SK-N-SH (cell line): ENCODE results near the gene GARRE1. TPM values are rescaled to one million over a fixed set of nuclear protein-coding genes. Genes with fewer than 3 reads are reported as not detected.
"Not testable (repeated sequence)": the region's sequence is repeated elsewhere in the genome, so short reads cannot be mapped to it uniquely, and the experiment has no call there.

ENCODE experiments used
- CTCF ChIA-PET: fragments of 300-600, 350-600 bp; formaldehyde crosslinking; extraction: SDS; loops from one replicate; lab custom pipeline; 2021; lab: Yijun Ruan, JAX
- POLR2A ChIA-PET: fragments of 350-600 bp; sonication (Branson Sonifier 250); formaldehyde crosslinking; extraction: SDS; loops from one replicate; lab custom pipeline; 2020; ENCODE audit warnings: antibody characterized with exemption, inconsistent platforms; lab: Yijun Ruan, JAX
- DNase-seq: peaks from one replicate; pipeline ENCODE4 v3.0.0; 2012
- H2AFZ ChIP-seq: fragments of 200-600 bp; sonication (generic); 2 replicates; pipeline ENCODE4 v1.8.1; 2016; ENCODE audit warnings: antibody characterized with exemption, mild to moderate bottlenecking, low read depth
- H3F3A ChIP-seq: fragments of 200-600 bp; sonication (generic); replicated peaks from 2 replicates; pipeline ENCODE3; 2016; ENCODE audit warnings: antibody characterized with exemption, mild to moderate bottlenecking; ENCODE audit not compliant: insufficient read depth
- H3K27ac ChIP-seq, 2 experiments: fragments of 200-500 bp in 1 of 2; fragments of 200-600 bp in 1 of 2; sonication (Bioruptor generic) in 1 of 2; sonication (generic), shearing (Covaris generic) in 1 of 2; 2 replicates each; pipeline versions ENCODE4 v1.5.1 to v1.6.1; 2014 to 2016; ENCODE audit warnings: low read depth in 2 of 2, inconsistent platforms in 1 of 2, low read length in 1 of 2, mild to moderate bottlenecking in 1 of 2, mixed read lengths in 1 of 2
- H3K27me3 ChIP-seq: fragments of 200-600 bp; sonication (generic), shearing (Covaris generic); 2 replicates; pipeline ENCODE4 v1.6.1; 2016; ENCODE audit warnings: mixed run types; ENCODE audit not compliant: insufficient read depth
- H3K36me3 ChIP-seq, 2 experiments: fragments of 200-500 bp in 1 of 2; fragments of 200-600 bp in 1 of 2; sonication (Bioruptor generic) in 1 of 2; sonication (generic) in 1 of 2; replicated peaks in 1 of 2; 2 replicates each; pipeline versions ENCODE3 to v1.5.1; 2014 to 2016; ENCODE audit warnings: low read length in 1 of 2, mild to moderate bottlenecking in 1 of 2; ENCODE audit not compliant: insufficient read depth in 2 of 2, control insufficient read depth in 1 of 2
- H3K4me1 ChIP-seq, 2 experiments: fragments of 200-500 bp in 1 of 2; fragments of 200-600 bp in 1 of 2; sonication (Bioruptor generic) in 1 of 2; sonication (generic), shearing (Covaris generic) in 1 of 2; 2 replicates each; pipeline versions ENCODE4 v1.5.1 to v1.6.1; 2014 to 2016; ENCODE audit warnings: low read depth in 1 of 2, low read length in 1 of 2, mixed run types in 1 of 2; ENCODE audit not compliant: insufficient read depth in 2 of 2, control insufficient read depth in 1 of 2
- H3K4me2 ChIP-seq: fragments of 200-600 bp; sonication (generic), shearing (Covaris generic); 2 replicates; pipeline ENCODE4 v1.6.1; 2017; ENCODE audit warnings: mixed run types
- H3K4me3 ChIP-seq, 2 experiments: fragments of 200-500 bp in 1 of 2; fragments of 200-600 bp in 1 of 2; sonication (Bioruptor generic) in 1 of 2; sonication (generic), shearing (Covaris generic) in 1 of 2; 2 replicates each; pipeline versions ENCODE4 v1.5.1 to v1.8.1; 2014 to 2016; ENCODE audit warnings: low read depth in 2 of 2, inconsistent platforms in 1 of 2, low read length in 1 of 2, mild to moderate bottlenecking in 1 of 2, mixed read lengths in 1 of 2, moderate library complexity in 1 of 2
- H3K79me2 ChIP-seq: fragments of 200-600 bp; sonication (generic); 2 replicates; pipeline ENCODE4 v1.8.1; 2017; ENCODE audit warnings: mild to moderate bottlenecking; ENCODE audit not compliant: insufficient read depth
- H3K9ac ChIP-seq: fragments of 200-600 bp; sonication (generic); 2 replicates; pipeline ENCODE4 v1.6.1; 2017; ENCODE audit warnings: mixed run types
- H3K9me2 ChIP-seq: fragments of 200-600 bp; sonication (generic); 2 replicates; pipeline ENCODE4 v1.6.1; 2017; ENCODE audit warnings: mixed run types
- H3K9me3 ChIP-seq: fragments of 200-600 bp; sonication (generic); 2 replicates; pipeline ENCODE4 v1.6.1; 2017; ENCODE audit warnings: mixed run types, mild to moderate bottlenecking, moderate library complexity
- H4K20me1 ChIP-seq: fragments of 200-600 bp; sonication (generic); 2 replicates; pipeline ENCODE4 v1.6.1; 2017; ENCODE audit warnings: mild to moderate bottlenecking, mixed run types; ENCODE audit not compliant: insufficient read depth
- FOSL2 ChIP-seq: IDR thresholded peaks from 2 replicates; pipeline ENCODE4 v1.4.0; 2012; ENCODE audit warnings: low read depth, mild to moderate bottlenecking, moderate library complexity, borderline replicate concordance
- FOXJ3 ChIP-seq: sonication (generic); formaldehyde crosslinking; IDR thresholded peaks from 2 replicates; pipeline ENCODE4 v1.5.1; 2020; ENCODE audit warnings: mild to moderate bottlenecking, missing genetic modification reagents
- FOXM1 ChIP-seq: IDR thresholded peaks from 2 replicates; pipeline ENCODE4 v1.4.0; 2012; ENCODE audit warnings: low read depth, mild to moderate bottlenecking
- MEF2A ChIP-seq: IDR thresholded peaks from 2 replicates; pipeline ENCODE4 v1.4.0; 2012; ENCODE audit warnings: low read depth, borderline replicate concordance
- MXI1 ChIP-seq: IDR thresholded peaks from 2 replicates; pipeline ENCODE4 v1.6.1; 2012; ENCODE audit warnings: mild to moderate bottlenecking, low read depth, low read length, improper control_type of control experiment
- RAD21 ChIP-seq: IDR thresholded peaks from 2 replicates; pipeline ENCODE4 v1.6.1; 2012; ENCODE audit warnings: mild to moderate bottlenecking, low read length
- TAF1 ChIP-seq: IDR thresholded peaks from 2 replicates; pipeline ENCODE4 v1.6.1; 2012; ENCODE audit warnings: low read depth, mild to moderate bottlenecking, low read length, moderate library complexity, borderline replicate concordance
- TCF12 ChIP-seq: IDR thresholded peaks from 2 replicates; pipeline ENCODE4 v1.4.0; 2012
- TEAD4 ChIP-seq: IDR thresholded peaks from 2 replicates; pipeline ENCODE4 v1.4.0; 2012; ENCODE audit warnings: mild to moderate bottlenecking, borderline replicate concordance; ENCODE audit not compliant: insufficient read depth
- YY1 ChIP-seq: IDR thresholded peaks from 2 replicates; pipeline ENCODE4 v1.4.0; 2012; ENCODE audit warnings: low read depth, mild to moderate bottlenecking
- WGBS: methylation state at CpG from one replicate; pipeline ENCODE4 v1.1.6; 2017; ENCODE audit warnings: low lambda C conversion rate; 5-methylcytosine and 5-hydroxymethylcytosine counted together
- polyA plus RNA-seq, 3 experiments: library from polyadenylated mRNA; depleted of rRNA; stranded (reverse); fragments of >200 nt; gene quantifications; 2 replicates each; pipeline ENCODE4 v1.2.3, GENCODE V29; 2012
- TF ChIP-seq, protein P1 (sequence below): IDR thresholded peaks from 2 replicates; pipeline ENCODE4; 2012
- TF ChIP-seq, protein P2 (sequence below): IDR thresholded peaks from 2 replicates; pipeline ENCODE4 v1.4.0; 2012; ENCODE audit warnings: low read depth, borderline replicate concordance
- TF ChIP-seq, protein P3 (sequence below): IDR thresholded peaks from 2 replicates; pipeline ENCODE4 v1.4.0; 2012; ENCODE audit warnings: low read depth
- TF ChIP-seq, protein P4 (sequence below): IDR thresholded peaks from 2 replicates; pipeline ENCODE4 v1.6.1; 2012; ENCODE audit warnings: mild to moderate bottlenecking, low read depth, low read length, moderate library complexity
- TF ChIP-seq, protein P5 (sequence below): fragments of 150-350 bp; IDR thresholded peaks from 2 replicates; pipeline ENCODE4 v1.6.1; 2017; ENCODE audit warnings: antibody characterized with exemption, low read length, low read depth, borderline replicate concordance

The GARRE1 gene
- polyA plus RNA-seq, 1 of the 3 experiments (the other 2 are of a cell fraction), result 9.7 TPM

DNA sequence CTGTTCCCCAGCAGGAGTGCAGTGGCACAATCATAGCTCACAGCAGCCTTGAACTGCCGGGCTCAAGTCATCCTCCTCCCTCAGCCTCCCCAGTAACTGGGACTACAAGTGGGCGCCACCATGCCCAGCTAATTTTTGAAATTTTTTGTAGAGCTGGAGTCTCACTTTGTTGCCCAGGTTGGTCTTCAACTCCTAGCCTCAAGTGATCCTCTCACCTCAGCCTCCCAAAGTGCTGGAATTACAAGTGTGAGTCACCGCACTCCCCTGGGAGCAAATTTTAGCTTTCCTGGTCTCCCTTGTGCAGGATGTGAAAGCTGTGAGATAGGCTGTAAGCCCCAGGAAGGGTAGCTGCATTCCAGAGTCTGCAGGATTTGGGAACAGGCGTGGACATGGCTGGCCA is 5.4 kb upstream of the GARRE1 start:
- DNase-seq, result no peak
- Histone ChIP-seq H2AFZ (no peak overlapping the region), H3K9ac (no peak overlapping the region), H3K4me2 (no peak overlapping the region), H3K36me3 (no peaks in the 10 kb centered on the region), H3K79me2 (no peaks in the 10 kb centered on the region), H3K4me1 (peaks cover 0 to under 1% of the 10 kb centered on the region in 2 experiments; a peak in 1 of 4 replicates), H3K9me2 (no peaks in the 10 kb centered on the region), H3K27me3 (no peaks in the 10 kb centered on the region)
- no peak for TF ChIP-seq TAF1
- TF ChIP-seq, protein P1, sequence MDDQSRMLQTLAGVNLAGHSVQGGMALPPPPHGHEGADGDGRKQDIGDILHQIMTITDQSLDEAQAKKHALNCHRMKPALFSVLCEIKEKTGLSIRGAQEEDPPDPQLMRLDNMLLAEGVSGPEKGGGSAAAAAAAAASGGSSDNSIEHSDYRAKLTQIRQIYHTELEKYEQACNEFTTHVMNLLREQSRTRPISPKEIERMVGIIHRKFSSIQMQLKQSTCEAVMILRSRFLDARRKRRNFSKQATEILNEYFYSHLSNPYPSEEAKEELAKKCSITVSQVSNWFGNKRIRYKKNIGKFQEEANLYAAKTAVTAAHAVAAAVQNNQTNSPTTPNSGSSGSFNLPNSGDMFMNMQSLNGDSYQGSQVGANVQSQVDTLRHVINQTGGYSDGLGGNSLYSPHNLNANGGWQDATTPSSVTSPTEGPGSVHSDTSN, result no peak
- TF ChIP-seq, protein P2, sequence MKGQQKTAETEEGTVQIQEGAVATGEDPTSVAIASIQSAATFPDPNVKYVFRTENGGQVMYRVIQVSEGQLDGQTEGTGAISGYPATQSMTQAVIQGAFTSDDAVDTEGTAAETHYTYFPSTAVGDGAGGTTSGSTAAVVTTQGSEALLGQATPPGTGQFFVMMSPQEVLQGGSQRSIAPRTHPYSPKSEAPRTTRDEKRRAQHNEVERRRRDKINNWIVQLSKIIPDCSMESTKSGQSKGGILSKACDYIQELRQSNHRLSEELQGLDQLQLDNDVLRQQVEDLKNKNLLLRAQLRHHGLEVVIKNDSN, result no peak
- TF ChIP-seq, protein P3, sequence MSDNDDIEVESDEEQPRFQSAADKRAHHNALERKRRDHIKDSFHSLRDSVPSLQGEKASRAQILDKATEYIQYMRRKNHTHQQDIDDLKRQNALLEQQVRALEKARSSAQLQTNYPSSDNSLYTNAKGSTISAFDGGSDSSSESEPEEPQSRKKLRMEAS, result no peak
- TF ChIP-seq, protein P4, sequence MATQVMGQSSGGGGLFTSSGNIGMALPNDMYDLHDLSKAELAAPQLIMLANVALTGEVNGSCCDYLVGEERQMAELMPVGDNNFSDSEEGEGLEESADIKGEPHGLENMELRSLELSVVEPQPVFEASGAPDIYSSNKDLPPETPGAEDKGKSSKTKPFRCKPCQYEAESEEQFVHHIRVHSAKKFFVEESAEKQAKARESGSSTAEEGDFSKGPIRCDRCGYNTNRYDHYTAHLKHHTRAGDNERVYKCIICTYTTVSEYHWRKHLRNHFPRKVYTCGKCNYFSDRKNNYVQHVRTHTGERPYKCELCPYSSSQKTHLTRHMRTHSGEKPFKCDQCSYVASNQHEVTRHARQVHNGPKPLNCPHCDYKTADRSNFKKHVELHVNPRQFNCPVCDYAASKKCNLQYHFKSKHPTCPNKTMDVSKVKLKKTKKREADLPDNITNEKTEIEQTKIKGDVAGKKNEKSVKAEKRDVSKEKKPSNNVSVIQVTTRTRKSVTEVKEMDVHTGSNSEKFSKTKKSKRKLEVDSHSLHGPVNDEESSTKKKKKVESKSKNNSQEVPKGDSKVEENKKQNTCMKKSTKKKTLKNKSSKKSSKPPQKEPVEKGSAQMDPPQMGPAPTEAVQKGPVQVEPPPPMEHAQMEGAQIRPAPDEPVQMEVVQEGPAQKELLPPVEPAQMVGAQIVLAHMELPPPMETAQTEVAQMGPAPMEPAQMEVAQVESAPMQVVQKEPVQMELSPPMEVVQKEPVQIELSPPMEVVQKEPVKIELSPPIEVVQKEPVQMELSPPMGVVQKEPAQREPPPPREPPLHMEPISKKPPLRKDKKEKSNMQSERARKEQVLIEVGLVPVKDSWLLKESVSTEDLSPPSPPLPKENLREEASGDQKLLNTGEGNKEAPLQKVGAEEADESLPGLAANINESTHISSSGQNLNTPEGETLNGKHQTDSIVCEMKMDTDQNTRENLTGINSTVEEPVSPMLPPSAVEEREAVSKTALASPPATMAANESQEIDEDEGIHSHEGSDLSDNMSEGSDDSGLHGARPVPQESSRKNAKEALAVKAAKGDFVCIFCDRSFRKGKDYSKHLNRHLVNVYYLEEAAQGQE, result no peak
- TF ChIP-seq FOSL2, result no peak
- TF ChIP-seq MXI1, result no peak
- TF ChIP-seq MEF2A, result no peak
- TF ChIP-seq, protein P5, sequence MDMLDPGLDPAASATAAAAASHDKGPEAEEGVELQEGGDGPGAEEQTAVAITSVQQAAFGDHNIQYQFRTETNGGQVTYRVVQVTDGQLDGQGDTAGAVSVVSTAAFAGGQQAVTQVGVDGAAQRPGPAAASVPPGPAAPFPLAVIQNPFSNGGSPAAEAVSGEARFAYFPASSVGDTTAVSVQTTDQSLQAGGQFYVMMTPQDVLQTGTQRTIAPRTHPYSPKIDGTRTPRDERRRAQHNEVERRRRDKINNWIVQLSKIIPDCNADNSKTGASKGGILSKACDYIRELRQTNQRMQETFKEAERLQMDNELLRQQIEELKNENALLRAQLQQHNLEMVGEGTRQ, result no peak
- TF ChIP-seq TCF12, result no peak
- no peak for TF ChIP-seq YY1
- TF ChIP-seq RAD21, result no peak
- no peak for TF ChIP-seq FOXJ3
- TF ChIP-seq FOXM1, result no peak
- TF ChIP-seq TEAD4, result no peak
- TF ChIP-seq, all 33 proteins: peak for 0
- no peaks in the 10 kb centered on the region for H3F3A ChIP-seq
- no peaks in the 10 kb centered on the region for H4K20me1 ChIP-seq
- 81% methylated on average over 4 of the region's 4 CpGs for WGBS
- CTCF ChIA-PET, result no interaction called here
- H3K27ac ChIP-seq, result no peak overlapping the region
- H3K9me3 ChIP-seq, result no peaks in the 10 kb centered on the region
- POLR2A ChIA-PET, result no interaction called here
- H3K4me3 ChIP-seq, result no peak overlapping the region

DNA sequence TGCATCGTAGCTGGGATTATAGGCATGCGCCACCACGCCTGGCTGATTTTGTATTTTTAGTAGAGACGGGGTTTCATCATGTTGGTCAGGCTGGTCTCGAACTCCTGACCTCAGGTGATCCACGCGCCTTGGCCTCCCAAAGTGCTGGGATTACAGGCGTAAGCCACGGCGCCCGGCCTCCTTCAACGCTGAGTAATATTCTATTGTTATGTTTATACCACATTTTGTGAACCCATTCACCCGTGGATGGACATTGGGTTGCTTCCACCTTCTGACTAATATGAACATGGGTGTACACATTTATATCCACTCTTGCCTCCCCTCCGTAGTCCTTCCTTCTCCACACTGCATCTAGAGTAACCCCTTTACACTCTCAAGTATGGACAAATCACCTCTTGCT is 1.2 kb upstream of the GARRE1 start:
- Histone ChIP-seq H3K4me1 (peaks cover 0 to 16% of the 10 kb centered on the region in 2 experiments; a peak in 1 of 4 replicates), H3F3A (peaks cover 13% of the 10 kb centered on the region), H3K79me2 (peaks cover 33% of the 10 kb centered on the region)
- H3K9me3 ChIP-seq, CTCF ChIA-PET, H3K9ac ChIP-seq, H3K27ac ChIP-seq, H3K9me2 ChIP-seq, DNase-seq, H2AFZ ChIP-seq, H3K27me3 ChIP-seq, H3K4me3 ChIP-seq, H3K4me2 ChIP-seq, POLR2A ChIA-PET, H4K20me1 ChIP-seq, H3K36me3 ChIP-seq: not testable (repeated sequence)
- 94% methylated on average over 14 of the region's 14 CpGs for WGBS

DNA sequence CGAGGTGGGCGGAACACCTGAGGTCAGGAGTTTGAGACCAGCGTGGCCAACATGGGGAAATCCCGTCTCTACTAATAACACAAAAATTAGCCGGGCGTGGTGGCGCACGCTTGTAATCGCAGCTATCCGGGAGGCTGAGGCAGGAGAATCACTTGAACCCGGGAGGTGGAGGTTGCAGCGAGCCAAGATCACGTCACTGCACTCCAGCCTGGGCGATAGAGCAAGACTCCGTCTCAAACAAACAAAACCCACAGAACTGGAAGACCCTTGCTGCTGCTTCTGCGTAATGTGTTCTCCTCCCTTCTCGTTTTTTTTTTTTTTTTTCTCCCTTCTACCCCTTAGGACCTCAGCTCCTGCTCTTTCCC is 691 bp upstream of the GARRE1 start:
- peak overlapping the region; percentile 62 to 73; a peak in 2 of 4 replicates for H3K27ac ChIP-seq
- H3K4me3 ChIP-seq, result peak overlapping the region; percentile 65 to 88
- peaks cover 13% of the 10 kb centered on the region for H3F3A ChIP-seq
- H3K36me3 ChIP-seq, H3K9me2 ChIP-seq, H3K9me3 ChIP-seq, H4K20me1 ChIP-seq, DNase-seq, CTCF ChIA-PET, POLR2A ChIA-PET, H3K27me3 ChIP-seq: not testable (repeated sequence)
- WGBS, result 80% methylated on average over 17 of the region's 17 CpGs
- peak overlapping the region; percentile 94 for H2AFZ ChIP-seq
- H3K4me2 ChIP-seq, result peak overlapping the region; percentile 72
- H3K4me1 ChIP-seq, result peaks cover 0 to 16% of the 10 kb centered on the region in 2 experiments; a peak in 1 of 4 replicates
- H3K79me2 ChIP-seq, result peaks cover 38% of the 10 kb centered on the region
- peak overlapping the region; percentile 85; the same call in 1 of the 2 replicates for H3K9ac ChIP-seq
